ENCODE data around the gene UCP3. TPM values are rescaled to one million over a fixed set of nuclear protein-coding genes. Genes with fewer than 3 reads are reported as not detected.

UCP3 gene
- total RNA-seq, 1 donor from 2014 or later: 2.7 TPM

DNA sequence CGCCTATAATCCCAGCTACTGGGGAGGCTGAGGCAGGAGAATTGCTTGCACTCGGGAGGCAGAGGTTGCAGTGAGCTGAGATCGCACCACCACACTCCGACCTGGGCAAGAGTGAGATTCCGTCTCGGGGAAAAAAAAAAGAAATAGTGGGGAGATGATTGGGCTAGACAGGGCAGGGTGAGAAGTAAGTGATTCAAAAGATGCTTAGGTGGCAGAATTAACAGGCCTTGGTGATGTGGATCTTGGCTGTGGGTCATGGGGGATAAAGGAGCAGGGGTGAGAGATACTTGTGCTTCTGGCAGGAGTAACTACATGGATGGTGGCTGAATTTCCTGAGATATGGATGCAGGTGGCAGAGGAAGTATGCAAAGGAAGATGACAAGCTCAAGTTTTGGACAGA, 13.1 kb upstream of the UCP3 start:
- Histone ChIP-seq H3K4me3 (no peak overlapping the region), H3K27ac (replicated peaks) (peak overlapping the region; percentile 33), H3K36me3 (peaks cover 10% of the 10 kb centered on the region), H3K27me3 (ENCODE audit: low read depth) (no peaks in the 10 kb centered on the region), H3K9me3 (replicated peaks) (no peaks in the 10 kb centered on the region), H3K4me1 (peaks cover 49% of the 10 kb centered on the region)
- DNase-seq: no peak
- intact Hi-C loops (cut with micrococcal nuclease): no loop called here
- TF ChIP-seq, protein P1, sequence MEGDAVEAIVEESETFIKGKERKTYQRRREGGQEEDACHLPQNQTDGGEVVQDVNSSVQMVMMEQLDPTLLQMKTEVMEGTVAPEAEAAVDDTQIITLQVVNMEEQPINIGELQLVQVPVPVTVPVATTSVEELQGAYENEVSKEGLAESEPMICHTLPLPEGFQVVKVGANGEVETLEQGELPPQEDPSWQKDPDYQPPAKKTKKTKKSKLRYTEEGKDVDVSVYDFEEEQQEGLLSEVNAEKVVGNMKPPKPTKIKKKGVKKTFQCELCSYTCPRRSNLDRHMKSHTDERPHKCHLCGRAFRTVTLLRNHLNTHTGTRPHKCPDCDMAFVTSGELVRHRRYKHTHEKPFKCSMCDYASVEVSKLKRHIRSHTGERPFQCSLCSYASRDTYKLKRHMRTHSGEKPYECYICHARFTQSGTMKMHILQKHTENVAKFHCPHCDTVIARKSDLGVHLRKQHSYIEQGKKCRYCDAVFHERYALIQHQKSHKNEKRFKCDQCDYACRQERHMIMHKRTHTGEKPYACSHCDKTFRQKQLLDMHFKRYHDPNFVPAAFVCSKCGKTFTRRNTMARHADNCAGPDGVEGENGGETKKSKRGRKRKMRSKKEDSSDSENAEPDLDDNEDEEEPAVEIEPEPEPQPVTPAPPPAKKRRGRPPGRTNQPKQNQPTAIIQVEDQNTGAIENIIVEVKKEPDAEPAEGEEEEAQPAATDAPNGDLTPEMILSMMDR (IDR thresholded peaks at IDR 0.05; ENCODE audit: borderline replicate concordance): no peak

DNA sequence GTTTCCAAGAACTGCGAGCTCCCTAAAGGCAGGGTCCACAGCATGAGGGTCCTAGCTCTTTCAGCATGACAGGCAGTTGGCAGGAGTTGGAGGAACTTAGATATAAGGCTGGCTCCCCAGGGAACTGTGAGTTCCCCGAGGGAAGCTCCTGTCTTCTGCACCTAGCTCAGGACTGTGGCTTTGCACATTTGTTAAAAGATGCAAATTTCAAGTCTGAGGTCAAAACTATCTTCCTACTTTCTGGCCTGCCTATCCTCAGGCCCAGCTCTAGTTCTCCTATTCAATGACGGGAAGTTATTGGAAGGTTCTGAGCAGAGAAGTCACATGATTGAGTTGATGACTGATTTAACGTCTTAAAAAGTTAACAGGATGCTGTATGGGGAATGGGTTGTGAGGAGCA, 11.7 kb upstream of the UCP3 start:
- peaks cover 13% of the 10 kb centered on the region for H3K36me3 ChIP-seq
- H3K27me3 ChIP-seq (ENCODE audit: low read depth): no peaks in the 10 kb centered on the region
- H3K27ac ChIP-seq (replicated peaks): peak overlapping the region; percentile 90
- intact Hi-C loops (cut with micrococcal nuclease): no loop called here
- no peak for DNase-seq
- TF ChIP-seq, protein P1 (IDR thresholded peaks at IDR 0.05; ENCODE audit: borderline replicate concordance): no peak
- peaks cover 55% of the 10 kb centered on the region for H3K4me1 ChIP-seq
- no peaks in the 10 kb centered on the region for H3K9me3 ChIP-seq (replicated peaks)
- H3K4me3 ChIP-seq: no peak overlapping the region

DNA sequence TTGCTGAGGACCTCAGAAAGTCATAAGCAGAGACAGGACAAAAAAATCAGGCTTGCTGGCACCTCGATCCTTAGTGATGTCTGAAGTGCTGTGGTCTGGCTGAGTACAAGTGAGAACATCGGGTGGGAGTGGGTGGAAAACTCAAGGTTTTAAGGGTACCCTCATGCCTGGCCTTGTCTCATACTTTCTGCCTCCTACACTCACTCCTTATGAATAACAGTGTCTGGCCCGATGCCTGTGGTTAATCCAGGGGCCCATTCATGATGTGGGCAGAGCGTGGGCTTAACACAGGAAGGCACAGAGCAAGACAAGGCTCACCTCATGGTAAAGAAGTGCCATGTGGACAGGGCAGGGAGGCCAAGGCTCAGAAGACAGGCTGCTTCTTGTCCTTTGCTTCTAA, 11.0 kb upstream of the UCP3 start:
- no peaks in the 10 kb centered on the region for H3K9me3 ChIP-seq (replicated peaks)
- intact Hi-C loops (cut with micrococcal nuclease): no loop called here
- peak overlapping the region; percentile 90 for H3K27ac ChIP-seq (replicated peaks)
- no peaks in the 10 kb centered on the region for H3K27me3 ChIP-seq (ENCODE audit: low read depth)
- no peak overlapping the region for H3K4me3 ChIP-seq
- DNase-seq: no peak
- H3K36me3 ChIP-seq: peaks cover 13% of the 10 kb centered on the region
- peaks cover 54% of the 10 kb centered on the region for H3K4me1 ChIP-seq
- TF ChIP-seq, protein P1 (IDR thresholded peaks at IDR 0.05; ENCODE audit: borderline replicate concordance): no peak

DNA sequence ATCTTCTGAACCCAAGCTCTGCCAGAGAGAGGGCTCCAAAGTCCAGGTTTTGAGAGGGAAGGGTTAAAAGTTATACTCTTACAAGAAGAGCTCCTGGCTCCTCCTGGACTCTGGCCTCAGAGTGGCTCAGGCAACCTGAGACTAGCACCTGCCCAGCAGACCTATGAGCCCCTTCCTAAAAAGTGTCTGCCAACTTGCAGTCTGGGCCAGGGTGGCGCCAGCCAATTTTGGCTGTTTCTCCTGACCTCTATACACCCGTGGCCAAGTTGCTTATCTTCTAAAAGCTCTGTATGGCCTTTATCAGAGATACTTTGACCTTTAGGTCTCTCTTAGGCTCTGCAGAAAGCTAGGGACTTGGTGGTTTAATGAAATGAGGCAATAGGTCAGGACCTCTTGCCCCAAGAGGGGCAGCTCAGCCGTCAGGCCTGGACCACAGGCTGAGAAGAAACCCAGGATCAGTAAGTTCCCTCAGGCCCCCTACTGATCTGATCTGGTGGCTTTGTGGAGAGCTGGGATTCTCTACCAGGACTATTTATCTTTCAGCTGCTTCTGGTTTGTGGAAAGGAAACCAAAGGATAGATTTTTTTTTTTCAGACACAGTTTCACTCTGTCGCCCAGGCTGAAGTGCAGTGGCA, 10.3 kb upstream of the UCP3 start:
- Histone ChIP-seq H3K36me3 (peaks cover 13% of the 10 kb centered on the region), H3K4me1 (peaks cover 48% of the 10 kb centered on the region), H3K9me3 (replicated peaks) (no peaks in the 10 kb centered on the region), H3K27ac (replicated peaks) (peak overlapping the region; percentile 90), H3K4me3 (no peak overlapping the region), H3K27me3 (ENCODE audit: low read depth) (no peaks in the 10 kb centered on the region)
- no peak for DNase-seq
- intact Hi-C loops (cut with micrococcal nuclease): no loop called here
- TF ChIP-seq, protein P1 (IDR thresholded peaks at IDR 0.05; ENCODE audit: borderline replicate concordance): no peak

DNA sequence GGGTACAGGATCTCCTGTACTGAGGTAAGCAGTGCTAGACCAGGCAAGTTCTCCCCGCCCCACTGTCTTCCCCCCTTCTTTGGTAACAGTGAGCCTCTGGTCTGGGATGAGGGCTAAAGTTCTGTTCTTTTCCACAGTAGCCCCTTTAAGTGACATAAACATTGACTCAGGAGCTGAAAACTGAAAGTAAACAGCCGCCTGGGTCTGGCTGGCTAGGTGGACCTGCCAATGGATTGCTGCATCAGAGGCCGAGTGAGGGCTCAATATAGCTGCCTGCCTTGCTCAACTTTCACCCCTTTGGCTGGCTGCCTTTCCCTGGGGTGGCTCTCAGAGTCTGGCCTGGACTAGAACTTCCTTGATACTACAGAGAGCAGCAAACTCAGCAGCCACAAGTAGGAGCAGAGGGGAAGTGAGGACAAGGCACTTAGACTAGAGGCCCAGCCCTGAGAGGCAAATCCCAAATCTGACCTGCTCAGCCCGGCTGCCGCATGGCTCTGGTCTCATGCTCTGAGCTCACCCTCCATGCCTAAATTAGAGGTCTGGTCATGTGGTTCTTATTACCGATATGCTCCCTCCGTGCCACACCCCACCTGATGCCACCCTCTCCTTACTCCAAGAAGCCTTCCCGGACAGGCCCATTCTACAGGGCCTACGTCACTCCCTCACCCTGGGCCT, 9.6 kb upstream of the UCP3 start:
- no peaks in the 10 kb centered on the region for H3K9me3 ChIP-seq (replicated peaks)
- H3K36me3 ChIP-seq: peaks cover 15% of the 10 kb centered on the region
- peak overlapping the region; percentile 90 for H3K27ac ChIP-seq (replicated peaks)
- DNase-seq: peak; percentile 93
- H3K4me1 ChIP-seq: peaks cover 46% of the 10 kb centered on the region
- intact Hi-C loops (cut with micrococcal nuclease): no loop called here
- H3K27me3 ChIP-seq (ENCODE audit: low read depth): no peaks in the 10 kb centered on the region
- peak overlapping the region; percentile 33 for H3K4me3 ChIP-seq
- TF ChIP-seq, protein P1 (IDR thresholded peaks at IDR 0.05; ENCODE audit: borderline replicate concordance): no peak
